H9 (cell line): ENCODE data around the gene CAMK2G. TPM values are rescaled to one million over a fixed set of nuclear protein-coding genes. Genes with fewer than 3 reads are reported as not detected.

ENCODE experiments used
- DNase-seq: peaks from one replicate; pipeline ENCODE4 v3.0.0-alpha.2; 2017
- H2AFZ ChIP-seq: one replicate; pipeline ENCODE4 v1.6.1; 2013; ENCODE audit warnings: mild to moderate bottlenecking, low read length, control low read depth, moderate library complexity
- H2AK5ac ChIP-seq: 2 replicates; pipeline ENCODE4 v1.6.1; 2013; ENCODE audit warnings: low read length, control low read depth, mixed read lengths; ENCODE audit not compliant: insufficient read length
- H2BK120ac ChIP-seq: one replicate; pipeline ENCODE4 v1.6.1; 2013; ENCODE audit warnings: low read depth, mild to moderate bottlenecking, low read length, control low read depth, inconsistent platforms; ENCODE audit not compliant: poor library complexity, severe bottlenecking
- H2BK12ac ChIP-seq: 2 replicates; pipeline ENCODE4 v1.6.1; 2013; ENCODE audit warnings: low read length, control low read depth, mixed read lengths, low read depth; ENCODE audit not compliant: insufficient read length
- H2BK15ac ChIP-seq: 2 replicates; pipeline ENCODE4 v1.6.1; 2013; ENCODE audit warnings: low read depth, low read length, control low read depth
- H2BK20ac ChIP-seq: one replicate; pipeline ENCODE4 v1.6.1; 2013; ENCODE audit warnings: low read depth, mild to moderate bottlenecking, low read length, control low read depth, inconsistent platforms; ENCODE audit not compliant: poor library complexity, severe bottlenecking
- H2BK5ac ChIP-seq: 2 replicates; pipeline ENCODE4 v1.6.1; 2013; ENCODE audit warnings: low read length, control low read depth, mixed read lengths; ENCODE audit not compliant: insufficient read length
- H3K14ac ChIP-seq: 2 replicates; pipeline ENCODE4 v1.6.1; 2013; ENCODE audit warnings: low read length, control low read depth; ENCODE audit not compliant: insufficient read depth
- H3K18ac ChIP-seq: 2 replicates; pipeline ENCODE4 v1.6.1; 2013; ENCODE audit warnings: low read depth, mild to moderate bottlenecking, mixed read lengths, low read length, control low read depth; ENCODE audit not compliant: insufficient read length
- H3K23ac ChIP-seq: 2 replicates; pipeline ENCODE4 v1.6.1; 2013; ENCODE audit warnings: low read length, control low read depth, mixed read lengths, low read depth; ENCODE audit not compliant: insufficient read length
- H3K23me2 ChIP-seq: 2 replicates; pipeline ENCODE4 v1.6.1; 2013; ENCODE audit warnings: low read depth, mild to moderate bottlenecking, mixed read lengths, low read length, control low read depth; ENCODE audit not compliant: insufficient read length, poor library complexity, severe bottlenecking
- H3K27ac ChIP-seq: 2 replicates; pipeline ENCODE4 v1.5.1; 2013; ENCODE audit warnings: low read length, control low read depth, mixed read lengths, low read depth; ENCODE audit not compliant: insufficient read length
- H3K27me3 ChIP-seq: 2 replicates; pipeline ENCODE4 v1.6.1; 2013; ENCODE audit warnings: low read length, control low read depth, inconsistent platforms; ENCODE audit not compliant: insufficient read depth
- H3K4ac ChIP-seq: 2 replicates; pipeline ENCODE4 v1.6.1; 2013; ENCODE audit warnings: low read depth, mild to moderate bottlenecking, control low read depth, inconsistent platforms, low read length, moderate library complexity
- H3K4me1 ChIP-seq: 2 replicates; pipeline ENCODE4 v1.6.1; 2013; ENCODE audit warnings: low read length, control low read depth, inconsistent platforms; ENCODE audit not compliant: insufficient read depth
- H3K4me2 ChIP-seq: 2 replicates; pipeline ENCODE4 v1.6.1; 2013; ENCODE audit warnings: low read length, control low read depth, mixed read lengths; ENCODE audit not compliant: insufficient read length, insufficient read depth
- H3K56ac ChIP-seq: 2 replicates; pipeline ENCODE4 v1.6.1; 2013; ENCODE audit warnings: low read depth, mild to moderate bottlenecking, mixed read lengths, low read length, control low read depth; ENCODE audit not compliant: insufficient read length
- H3K79me1 ChIP-seq: 2 replicates; pipeline ENCODE4 v1.6.1; 2013; ENCODE audit warnings: low read depth, mild to moderate bottlenecking, moderate library complexity, low read length, control low read depth, inconsistent platforms; ENCODE audit not compliant: insufficient read depth, poor library complexity, severe bottlenecking
- H3K79me2 ChIP-seq: 2 replicates; pipeline ENCODE4 v1.6.1; 2013; ENCODE audit warnings: low read length, control low read depth, inconsistent platforms; ENCODE audit not compliant: insufficient read depth
- H3K9ac ChIP-seq: 2 replicates; pipeline ENCODE4 v1.6.1; 2013; ENCODE audit warnings: low read length, control low read depth, mixed read lengths; ENCODE audit not compliant: insufficient read length; ENCODE audit errors: extremely low read depth
- H3K9me3 ChIP-seq: one replicate; pipeline ENCODE4 v1.6.1; 2013; ENCODE audit warnings: low read depth, low read length, inconsistent platforms; ENCODE audit not compliant: control insufficient read depth
- H3T11ph ChIP-seq: one replicate; pipeline ENCODE4 v1.6.1; 2013; ENCODE audit warnings: mild to moderate bottlenecking, low read length, control low read depth, inconsistent platforms
- H4K20me1 ChIP-seq: one replicate; pipeline ENCODE4 v1.6.1; 2013; ENCODE audit not compliant: control insufficient read depth, insufficient read length, insufficient read depth
- H4K5ac ChIP-seq: 2 replicates; pipeline ENCODE4 v1.6.1; 2013; ENCODE audit warnings: low read depth, mild to moderate bottlenecking, mixed read lengths, low read length, control low read depth; ENCODE audit not compliant: insufficient read length
- H4K8ac ChIP-seq: replicated peaks from 2 replicates; pipeline ENCODE4 v1.6.1; 2013; ENCODE audit warnings: low read length, control low read depth, mixed read lengths, low read depth; ENCODE audit not compliant: insufficient read length
- H4K91ac ChIP-seq: 2 replicates; pipeline ENCODE4 v1.6.1; 2013; ENCODE audit warnings: low read depth, mild to moderate bottlenecking, moderate library complexity, mixed read lengths, low read length, control low read depth; ENCODE audit not compliant: insufficient read length
- H3K27ac Mint-ChIP-seq, 3 experiments: 2 replicates in 2 of 3; 3 replicates in 1 of 3; pipeline ENCODE4 v1.8.0; 2020 to 2021; ENCODE audit warnings: mixed read lengths in 3 of 3, mild to moderate bottlenecking in 1 of 3, moderate library complexity in 1 of 3
- H3K27me3 Mint-ChIP-seq: 2 replicates; pipeline ENCODE4 v1.8.0; 2021; ENCODE audit warnings: low read depth, mild to moderate bottlenecking, moderate library complexity, mixed read lengths
- H3K36me3 Mint-ChIP-seq, 3 experiments: 2 replicates in 2 of 3; 3 replicates in 1 of 3; pipeline ENCODE4 v1.8.0; 2020 to 2021; ENCODE audit warnings: low read depth in 3 of 3, mixed read lengths in 3 of 3; ENCODE audit not compliant: insufficient read depth in 1 of 3
- H3K4me1 Mint-ChIP-seq, 2 experiments: 2 replicates each; pipeline ENCODE4 v1.8.0; 2020; ENCODE audit warnings: mixed read lengths in 2 of 2
- H3K4me3 Mint-ChIP-seq, 2 experiments: 2 replicates in 1 of 2; 3 replicates in 1 of 2; pipeline ENCODE4 v1.8.0; 2020 to 2021; ENCODE audit warnings: mild to moderate bottlenecking in 2 of 2, mixed read lengths in 2 of 2, moderate library complexity in 1 of 2
- H3K9me3 Mint-ChIP-seq, 2 experiments: 2 replicates in 1 of 2; 3 replicates in 1 of 2; pipeline ENCODE4 v1.8.0; 2020; ENCODE audit warnings: mild to moderate bottlenecking in 2 of 2, mixed read lengths in 2 of 2, moderate library complexity in 1 of 2
- CTCF ChIP-seq: fragments of 200-600 bp; sonication (generic); conservative IDR thresholded peaks from 3 replicates; pipeline ENCODE4 v1.8.0; 2021; ENCODE audit warnings: antibody characterized with exemption, mild to moderate bottlenecking
- WGBS: extraction: QIAGEN DNeasy Blood & Tissue Kit; methylation state at CpG from one replicate; pipeline ENCODE4 v1.1.7; 2013; ENCODE audit warnings: missing lambda C conversion rate, low lambda C conversion rate, mixed read lengths; ENCODE audit not compliant: insufficient read length; ENCODE audit errors: extremely low coverage; 5-methylcytosine and 5-hydroxymethylcytosine counted together
- total RNA-seq: library from RNA; stranded (reverse); gene quantifications from 2 replicates; pipeline ENCODE4 v1.2.1, GENCODE V29; 2021

The CAMK2G gene
- total RNA-seq, 1 experiment from 2014 or later, result 31.8 TPM

- H3K4me2 ChIP-seq, result no peak overlapping the region
- H3K4ac ChIP-seq, result no peak overlapping the region
- no peak overlapping the region for H4K8ac ChIP-seq
- Mint-ChIP-seq H3K9me3 (no peaks in the 10 kb centered on the region), H3K4me1 (peaks cover 50 to 51% of the 10 kb centered on the region in 2 experiments), H3K27ac (peak overlapping the region in 1 of 3 experiments; percentile 40; a peak in 1 of 7 replicates), H3K36me3 (peaks cover 2 to 4% (median 3%) of the 10 kb centered on the region in 3 experiments; a peak in 4 of 7 replicates), H3K27me3 (peaks cover 53% of the 10 kb centered on the region), H3K4me3 (no peak overlapping the region)
- H3K27me3 ChIP-seq, result no peaks in the 10 kb centered on the region; the same call in 1 of the 2 replicates
- H2BK120ac ChIP-seq, result no peak overlapping the region
- no peak overlapping the region for H3K14ac ChIP-seq
- H3K9ac ChIP-seq, result no peak overlapping the region
- H3K23me2 ChIP-seq, result peaks cover 14% of the 10 kb centered on the region
- H3K79me1 ChIP-seq, result no peaks in the 10 kb centered on the region
- H4K20me1 ChIP-seq, result no peaks in the 10 kb centered on the region
- H2BK15ac ChIP-seq, result no peak overlapping the region
- H3K56ac ChIP-seq, result no peak overlapping the region
- H4K5ac ChIP-seq, result no peak overlapping the region
- no peaks in the 10 kb centered on the region for H3K79me2 ChIP-seq
- no peak overlapping the region for H2AK5ac ChIP-seq
- no peak overlapping the region for H2BK12ac ChIP-seq
- H4K91ac ChIP-seq, result no peak overlapping the region
- H2AFZ ChIP-seq, result no peak overlapping the region
- H3K27ac ChIP-seq, result no peak overlapping the region
- WGBS, result no CpG with 5 or more reads among the region's 10 CpGs
- no peak for TF ChIP-seq CTCF
- H2BK5ac ChIP-seq, result no peak overlapping the region
- DNase-seq, result no peak
- peaks cover 9% of the 10 kb centered on the region for H3K4me1 ChIP-seq
- no peak overlapping the region for H3T11ph ChIP-seq
- no peak overlapping the region for H3K23ac ChIP-seq
- H3K18ac ChIP-seq, result no peak overlapping the region
- H2BK20ac ChIP-seq, result no peak overlapping the region
- H3K9me3 ChIP-seq, result no peaks in the 10 kb centered on the region
These were observed 34.6 kb upstream of the CAMK2G start for GRCh38 chr10:73908853-73909539.
